CD4-positive, CD25-positive, alpha-beta regulatory T cell (primary cell): ENCODE data around the gene YIPF2. TPM values are rescaled to one million over a fixed set of nuclear protein-coding genes. Genes with fewer than 3 reads are reported as not detected.
"Not testable (repeated sequence)": the region's sequence is repeated elsewhere in the genome, so short reads cannot be mapped to it uniquely, and the experiment has no call there.

Experiments
- ATAC-seq, 2 donors: fragments of 150-1000 bp; cut with Tn5 transposase; one replicate each; pipeline ENCODE4 v1.10.0; 2021; ENCODE audit warnings: low read depth in 2 of 2, moderate number of reproducible peaks in 2 of 2, moderate library complexity in 1 of 2
- DNase-seq, 3 donors: peaks; one replicate each; pipeline versions ENCODE4 v3.0.0 to v3.0.0-alpha.2; 2012 to 2022; ENCODE audit warnings: mixed read lengths in 1 of 3
- H3K27ac ChIP-seq: one replicate; pipeline ENCODE4 v1.7.0; 2013; ENCODE audit warnings: mild to moderate bottlenecking, low read length; ENCODE audit not compliant: insufficient read depth, poor library complexity, severe bottlenecking
- H3K27me3 ChIP-seq: one replicate; pipeline ENCODE4 v1.7.0; 2013; ENCODE audit warnings: low read length; ENCODE audit not compliant: control insufficient read depth, insufficient read depth
- H3K36me3 ChIP-seq: one replicate; pipeline ENCODE4 v1.7.0; 2013; ENCODE audit warnings: mild to moderate bottlenecking, low read length, moderate library complexity; ENCODE audit not compliant: control insufficient read depth, insufficient read depth
- H3K4me1 ChIP-seq: 2 replicates; pipeline ENCODE4 v1.7.0; 2013; ENCODE audit warnings: mild to moderate bottlenecking, low read length; ENCODE audit not compliant: insufficient read depth, control insufficient read depth, poor library complexity, severe bottlenecking
- H3K4me3 ChIP-seq: one replicate; pipeline ENCODE4 v1.7.0; 2013; ENCODE audit warnings: low read depth, mild to moderate bottlenecking, low read length, moderate library complexity
- H3K9me3 ChIP-seq, 2 experiments: 1 replicate in 1 of 2; 2 replicates in 1 of 2; pipeline ENCODE4 v1.7.0; 2013; ENCODE audit warnings: low read length in 2 of 2, mild to moderate bottlenecking in 1 of 2, moderate library complexity in 1 of 2; ENCODE audit not compliant: control insufficient read depth in 2 of 2
- H3K27ac Mint-ChIP-seq, 3 donors: one replicate each; pipeline ENCODE4 v1.8.0; 2020 to 2022; ENCODE audit warnings: mild to moderate bottlenecking in 3 of 3, mixed read lengths in 3 of 3, moderate library complexity in 2 of 3
- H3K27me3 Mint-ChIP-seq: one replicate; pipeline ENCODE4 v1.8.0; 2022; ENCODE audit warnings: mild to moderate bottlenecking, mixed read lengths
- H3K36me3 Mint-ChIP-seq: one replicate; pipeline ENCODE4 v1.8.0; 2020; ENCODE audit warnings: mixed read lengths
- H3K4me1 Mint-ChIP-seq, 4 donors: one replicate each; pipeline ENCODE4 v1.8.0; 2020 to 2022; ENCODE audit warnings: mixed read lengths in 4 of 4, mild to moderate bottlenecking in 1 of 4
- H3K4me3 Mint-ChIP-seq, 4 donors: one replicate each; pipeline ENCODE4 v1.8.0; 2020 to 2022; ENCODE audit warnings: mild to moderate bottlenecking in 4 of 4, mixed read lengths in 4 of 4, moderate library complexity in 3 of 4
- H3K9me3 Mint-ChIP-seq, 7 donors: one replicate each; pipeline ENCODE4 v1.8.0; 2020 to 2022; ENCODE audit warnings: mixed read lengths in 7 of 7, mild to moderate bottlenecking in 3 of 7, moderate library complexity in 2 of 7
- polyA plus RNA-seq, 4 donors: library from polyadenylated mRNA; unstranded; fragments of 300-500 nt; fragmentation: Illumina TruSeq; gene quantifications; one replicate each; pipeline ENCODE4 v1.2.3, GENCODE V29; 2021
- total RNA-seq: library from RNA; stranded (reverse); gene quantifications from one replicate; pipeline ENCODE4 v1.2.3, GENCODE V29; 2022

Gene YIPF2
- total and polyA plus RNA-seq, 5 donors from 2014 or later: 10.7 to 22.0 (median 12.9) TPM

DNA sequence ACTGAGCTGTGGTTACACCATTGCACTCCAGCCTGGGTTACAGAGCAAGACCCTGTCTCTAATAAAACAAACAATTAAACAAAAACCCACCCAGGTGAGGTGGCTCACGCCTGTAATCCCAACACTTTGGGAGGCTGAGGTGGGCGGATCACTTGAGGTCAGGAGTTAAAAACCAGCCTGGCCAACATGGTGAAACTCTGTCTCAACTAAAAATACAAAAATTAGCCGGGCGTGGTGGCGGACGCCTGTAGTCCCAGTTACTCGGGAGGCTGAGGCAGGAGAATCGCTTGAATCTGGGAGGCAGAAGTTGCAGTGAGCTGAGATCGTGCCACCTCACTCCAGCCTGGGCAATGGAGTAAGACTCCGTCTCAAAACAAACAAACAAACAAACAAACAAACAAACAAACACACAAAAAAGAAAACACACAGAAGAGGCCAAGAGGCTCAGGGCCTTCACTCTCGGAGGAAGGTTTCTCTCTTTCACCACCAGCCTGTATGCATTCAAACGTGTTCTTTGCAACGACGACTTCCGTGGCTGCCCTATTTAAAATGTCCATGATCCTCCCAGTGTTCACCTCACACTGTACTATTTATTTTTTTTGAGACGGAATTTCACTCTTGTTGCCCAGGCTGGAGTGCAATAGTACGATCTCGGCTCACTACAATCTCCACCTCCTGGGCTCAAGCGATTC lies 31.0 kb upstream of the YIPF2 start:
- H3K27me3 ChIP-seq, DNase-seq, H3K4me3 ChIP-seq, H3K36me3 ChIP-seq, H3K9me3 ChIP-seq, H3K9me3 Mint-ChIP-seq, ATAC-seq, H3K36me3 Mint-ChIP-seq, H3K27me3 Mint-ChIP-seq: not testable (repeated sequence)
- peak overlapping the region; percentile 90 for H3K27ac ChIP-seq
- peaks cover 10 to 39% (median 23%) of the 10 kb centered on the region in 4 donors for H3K4me1 Mint-ChIP-seq
- peaks cover 35% of the 10 kb centered on the region for H3K4me1 ChIP-seq
- H3K27ac Mint-ChIP-seq: peak overlapping the region in 2 of 3 donors; percentile 82 to 94
- peak overlapping the region; percentile 32 to 98 (median 88) for H3K4me3 Mint-ChIP-seq

DNA sequence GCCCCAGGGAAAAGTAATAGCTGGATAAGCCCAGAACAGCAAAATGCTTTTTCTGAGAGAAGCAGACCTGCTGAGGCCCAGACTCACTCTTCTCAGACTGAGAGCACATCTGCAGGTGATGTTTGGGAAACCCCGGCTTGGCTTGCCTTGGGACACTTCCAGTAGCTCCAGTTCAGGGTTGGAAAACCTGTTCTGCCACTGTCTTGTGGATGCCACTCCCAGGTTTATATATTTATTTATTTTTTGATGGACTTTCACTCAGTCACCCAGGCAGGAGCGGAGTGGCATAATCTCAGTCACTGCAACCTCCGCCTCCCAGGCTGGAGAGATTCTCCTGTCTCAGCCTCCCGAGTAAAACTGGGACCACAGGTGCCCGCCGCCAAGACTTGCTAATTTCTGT lies 24.4 kb upstream of the YIPF2 start:
- H3K27ac Mint-ChIP-seq: no peak overlapping the region
- no peaks in the 10 kb centered on the region for H3K9me3 Mint-ChIP-seq
- DNase-seq (no peak), ATAC-seq (no peak)
- Histone ChIP-seq H3K4me1 (no peaks in the 10 kb centered on the region), H3K4me3 (no peak overlapping the region), H3K36me3 (no peaks in the 10 kb centered on the region), H3K27me3 (no peaks in the 10 kb centered on the region), H3K9me3 (no peaks in the 10 kb centered on the region), H3K27ac (no peak overlapping the region)
- no peak overlapping the region for H3K4me3 Mint-ChIP-seq
- no peaks in the 10 kb centered on the region for H3K27me3 Mint-ChIP-seq
- H3K4me1 Mint-ChIP-seq: no peaks in the 10 kb centered on the region
- H3K36me3 Mint-ChIP-seq: no peaks in the 10 kb centered on the region

DNA sequence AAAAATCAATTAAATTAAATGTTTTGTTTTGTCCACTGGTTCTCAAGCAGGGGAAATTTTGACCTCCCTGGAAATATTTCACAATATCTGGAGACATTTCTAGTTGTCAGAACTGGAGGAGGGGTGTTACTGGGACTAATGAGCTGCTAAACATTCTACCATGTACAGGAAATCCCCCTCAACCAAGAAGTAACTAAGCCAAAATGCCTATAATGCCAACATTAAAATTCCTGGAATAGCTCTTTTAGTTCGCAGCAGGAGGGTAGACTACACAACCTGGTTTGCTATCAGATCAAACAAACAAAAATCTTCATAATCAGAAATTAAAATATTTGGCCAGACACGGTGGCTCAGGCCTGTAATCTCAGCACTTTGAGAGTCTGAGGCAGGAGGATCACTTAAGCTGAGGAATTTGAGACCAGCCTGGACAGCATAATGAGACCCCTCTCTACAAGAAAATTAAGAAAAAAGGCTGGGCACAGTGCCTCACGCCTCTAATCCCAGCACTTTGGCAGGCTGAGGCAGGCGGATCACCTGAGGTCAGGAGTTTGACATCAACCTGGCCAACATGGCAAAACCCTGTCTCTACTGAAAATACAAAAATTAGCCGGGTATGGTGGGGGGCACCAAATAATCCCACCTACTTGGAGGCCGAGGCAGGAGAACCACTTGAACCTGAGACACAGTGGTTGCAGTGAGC lies 18.7 kb upstream of the YIPF2 start:
- Mint-ChIP-seq H3K27ac (no peak overlapping the region), H3K27me3 (no peaks in the 10 kb centered on the region), H3K36me3 (no peaks in the 10 kb centered on the region), H3K9me3 (no peaks in the 10 kb centered on the region), H3K4me1 (peaks cover 1 to 4% (median 2%) of the 10 kb centered on the region in 4 donors), H3K4me3 (no peak overlapping the region)
- no peak overlapping the region for H3K27ac ChIP-seq
- no peaks in the 10 kb centered on the region for H3K36me3 ChIP-seq
- ATAC-seq (no peak), DNase-seq (no peak)
- H3K9me3 ChIP-seq: no peaks in the 10 kb centered on the region
- no peak overlapping the region for H3K4me3 ChIP-seq
- no peaks in the 10 kb centered on the region for H3K27me3 ChIP-seq
- H3K4me1 ChIP-seq: no peaks in the 10 kb centered on the region

DNA sequence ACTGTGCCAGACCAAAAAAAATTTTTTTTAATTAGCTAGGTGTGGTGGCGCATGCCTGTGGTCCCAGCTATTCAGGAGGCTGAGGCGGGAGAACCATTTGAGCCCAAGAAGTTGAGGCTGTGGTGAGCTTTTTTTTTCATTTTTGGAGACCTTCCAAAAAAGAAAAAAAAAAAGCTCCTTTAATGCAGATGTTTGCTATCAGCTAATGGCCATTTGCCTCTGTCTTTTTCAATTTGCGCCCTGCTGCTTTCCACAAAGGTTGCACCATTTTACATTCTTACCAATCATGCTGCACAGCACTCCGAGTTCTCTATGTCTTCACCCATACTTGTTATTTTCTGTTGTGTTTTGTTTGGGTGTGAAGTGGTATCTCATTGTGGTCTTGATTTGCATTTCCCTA lies 16.8 kb upstream of the YIPF2 start:
- Mint-ChIP-seq H3K4me3 (no peak overlapping the region), H3K36me3 (no peaks in the 10 kb centered on the region), H3K4me1 (peaks cover 3 to 7% (median 6%) of the 10 kb centered on the region in 4 donors), H3K27me3 (no peaks in the 10 kb centered on the region), H3K27ac (no peak overlapping the region), H3K9me3 (no peaks in the 10 kb centered on the region)
- DNase-seq (no peak), ATAC-seq (no peak)
- H3K27ac ChIP-seq: no peak overlapping the region
- no peak overlapping the region for H3K4me3 ChIP-seq
- no peaks in the 10 kb centered on the region for H3K36me3 ChIP-seq
- no peaks in the 10 kb centered on the region for H3K9me3 ChIP-seq
- H3K4me1 ChIP-seq: no peaks in the 10 kb centered on the region
- H3K27me3 ChIP-seq: no peaks in the 10 kb centered on the region

DNA sequence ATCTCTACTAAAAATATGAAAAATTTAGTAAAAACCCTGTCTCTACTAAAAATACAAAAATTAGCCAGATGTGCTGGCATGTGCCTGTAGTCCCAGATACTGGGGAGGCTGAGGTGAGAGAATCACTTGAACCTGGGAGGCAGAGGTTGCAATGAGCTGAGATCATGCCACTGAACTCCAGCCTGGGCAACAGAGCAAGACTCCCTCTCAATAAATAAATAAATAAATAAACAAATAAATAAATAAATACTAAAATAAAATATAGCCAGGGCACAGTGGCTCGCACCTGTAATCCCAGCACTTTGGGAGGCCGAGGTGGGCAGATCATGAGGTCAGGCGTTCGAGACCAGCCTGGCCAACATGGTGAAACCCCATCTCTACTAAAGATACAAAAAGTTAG lies 15.0 kb upstream of the YIPF2 start:
- H3K4me1 Mint-ChIP-seq, H3K4me3 Mint-ChIP-seq, H3K27ac Mint-ChIP-seq, H3K36me3 Mint-ChIP-seq, H3K36me3 ChIP-seq, H3K4me1 ChIP-seq, DNase-seq, H3K27ac ChIP-seq, H3K9me3 ChIP-seq, H3K27me3 Mint-ChIP-seq, H3K4me3 ChIP-seq, ATAC-seq, H3K9me3 Mint-ChIP-seq, H3K27me3 ChIP-seq: not testable (repeated sequence)

DNA sequence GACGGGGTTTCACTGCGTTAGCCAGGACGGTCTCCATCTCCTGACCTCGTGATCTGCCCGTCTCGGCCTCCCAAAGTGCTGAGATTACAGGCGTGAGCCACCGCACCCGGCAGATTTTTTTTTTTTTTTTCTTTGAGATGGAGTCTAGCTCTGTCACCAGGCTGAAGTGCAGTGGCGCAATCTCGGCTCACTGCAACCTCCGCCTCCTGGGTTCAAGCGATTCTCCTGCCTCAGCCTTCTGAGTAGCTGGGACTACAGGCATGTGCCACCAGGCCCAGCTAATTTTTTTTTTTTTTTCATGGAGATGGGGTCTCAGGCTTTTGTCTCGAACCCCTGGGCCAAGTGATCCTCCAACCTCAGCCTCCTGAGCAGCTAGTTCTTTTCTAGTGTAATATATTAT lies 13.2 kb upstream of the YIPF2 start:
- H3K4me3 ChIP-seq, H3K27me3 ChIP-seq, H3K36me3 ChIP-seq, H3K27ac Mint-ChIP-seq, H3K27me3 Mint-ChIP-seq, H3K4me3 Mint-ChIP-seq, H3K9me3 Mint-ChIP-seq, H3K36me3 Mint-ChIP-seq, H3K4me1 ChIP-seq, H3K27ac ChIP-seq, ATAC-seq, H3K9me3 ChIP-seq, DNase-seq: not testable (repeated sequence)
- peaks cover 3 to 11% (median 8%) of the 10 kb centered on the region in 4 donors for H3K4me1 Mint-ChIP-seq

DNA sequence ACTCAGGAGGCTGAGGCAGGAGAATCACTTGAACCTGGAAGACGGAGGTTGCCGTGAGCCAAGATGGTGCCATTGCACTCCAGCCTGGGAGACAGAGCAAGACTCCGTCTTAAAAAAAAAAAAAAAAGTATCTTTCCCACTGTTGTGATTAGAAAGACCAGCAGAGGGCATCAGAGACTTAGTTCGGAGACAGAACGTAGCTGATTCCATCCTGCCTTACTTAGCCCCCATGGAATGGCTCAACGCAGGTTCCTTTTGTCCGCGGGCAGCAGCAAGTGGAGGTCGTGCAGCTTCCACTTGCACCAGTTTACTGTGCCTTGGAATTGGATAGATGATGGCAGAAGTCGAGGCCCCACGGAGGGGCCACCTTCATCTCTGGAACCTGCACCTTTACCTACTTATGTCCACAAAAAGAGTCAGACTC lies 8.2 kb upstream of the YIPF2 start:
- H3K27me3 Mint-ChIP-seq: no peaks in the 10 kb centered on the region
- no peak overlapping the region for H3K27ac Mint-ChIP-seq
- H3K4me3 Mint-ChIP-seq: peak overlapping the region in 3 of 4 donors; percentile 15 to 52 (median 34)
- ATAC-seq (peak; percentile 67 to 85), DNase-seq (peak; percentile 22 to 69 (median 62))
- H3K9me3 Mint-ChIP-seq: no peaks in the 10 kb centered on the region
- H3K4me1 Mint-ChIP-seq: peaks cover 0 to 9% (median 5%) of the 10 kb centered on the region in 4 donors
- H3K4me1 ChIP-seq: no peaks in the 10 kb centered on the region
- no peaks in the 10 kb centered on the region for H3K9me3 ChIP-seq
- no peaks in the 10 kb centered on the region for H3K27me3 ChIP-seq
- H3K27ac ChIP-seq: no peak overlapping the region
- peaks cover 2% of the 10 kb centered on the region for H3K36me3 ChIP-seq
- H3K4me3 ChIP-seq: no peak overlapping the region
- peaks cover 3% of the 10 kb centered on the region for H3K36me3 Mint-ChIP-seq
